Measurements from ENCODE around the gene CCHCR1.

DNA sequence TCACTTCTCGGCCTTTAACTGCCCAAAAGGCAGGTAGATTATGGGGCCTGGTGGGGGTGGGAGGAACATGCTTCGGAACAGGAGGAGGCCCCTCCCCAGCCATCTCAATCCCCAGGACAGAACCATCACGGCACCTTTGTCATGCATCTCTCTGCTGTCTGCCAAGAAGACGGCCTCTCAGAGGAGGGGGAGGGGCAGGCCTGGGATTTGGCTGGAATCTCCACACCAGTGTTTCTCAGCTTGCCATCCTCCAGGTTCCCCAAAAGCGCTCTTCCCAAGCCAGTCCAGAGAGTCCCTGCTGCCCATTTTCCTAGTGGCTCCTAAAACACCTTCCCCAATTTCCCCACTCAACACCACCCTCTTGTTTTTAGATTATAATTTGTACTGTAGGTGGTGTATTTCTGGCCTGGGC is 15.4 kb upstream of the CCHCR1 start:
- TF ChIP-seq POLR2AphosphoS5 (IDR thresholded peaks at IDR 0.05; ENCODE audit: low read depth, low read length) (no peak), SPI1 (IDR thresholded peaks at IDR 0.05; ENCODE audit: low read depth, low read length) (no peak), POLR2A (IDR thresholded peaks at IDR 0.05; ENCODE audit: low read depth, low read length) (no peak), TAF1 (IDR thresholded peaks at IDR 0.05; ENCODE audit: low read depth, low read length) (no peak), POU2F2 (IDR thresholded peaks at IDR 0.05; ENCODE audit: low read depth, low read length) (no peak)
